Adrenal gland (tissue), 12 donors: ENCODE data around the gene DENND1C. TPM values are rescaled to one million over a fixed set of nuclear protein-coding genes. Genes with fewer than 3 reads are reported as not detected.

Experiments used
- DNase-seq, 7 donors: peaks; one replicate each; pipeline ENCODE4 v3.0.0-alpha.2; 2019 to 2020
- H3K27ac ChIP-seq, 5 donors: fragments of 200-600 bp; sonication (generic) in 4 of 5; 1 replicate in 3 of 5; 2 replicates in 2 of 5; pipeline versions ENCODE4 v1.5.1 to v1.8.0; 2016 to 2020; ENCODE audit warnings: mild to moderate bottlenecking in 1 of 5
- H3K27me3 ChIP-seq: fragments of 200-600 bp; 2 replicates; pipeline ENCODE4 v1.8.0; 2021
- H3K36me3 ChIP-seq, 2 donors: fragments of 200-600 bp; replicated peaks in 1 of 2; 1 replicate in 1 of 2; 2 replicates in 1 of 2; pipeline versions ENCODE4 v1.5.1 to v1.8.0; 2018 to 2022
- H3K4me1 ChIP-seq, 2 donors: fragments of 200-600 bp; replicated peaks in 1 of 2; 1 replicate in 1 of 2; 2 replicates in 1 of 2; pipeline versions ENCODE4 v1.5.1 to v1.8.0; 2018 to 2021
- H3K4me3 ChIP-seq, 4 donors: fragments of 200-600 bp; sonication (generic) in 3 of 4; one replicate each; pipeline ENCODE4 v1.5.1; 2016 to 2018
- H3K9me3 ChIP-seq, 3 donors: fragments of 200-600 bp; sonication (generic) in 1 of 3; replicated peaks in 1 of 3; 1 replicate in 2 of 3; 2 replicates in 1 of 3; pipeline versions ENCODE4 v1.5.1 to v1.8.0; 2016 to 2021
- CTCF ChIP-seq, 6 experiments: fragments of 450-650 bp in 4 of 6; fragments of 200-600 bp in 2 of 6; sonication (generic) in 1 of 6; IDR thresholded peaks; 1 replicate in 5 of 6; 2 replicates in 1 of 6; pipeline versions ENCODE4 v1.5.1 to v1.8.0; 2016 to 2021; ENCODE audit warnings: antibody characterized with exemption in 6 of 6, mild to moderate bottlenecking in 2 of 6, moderate library complexity in 1 of 6
- POLR2A ChIP-seq, 2 donors: fragments of 450-650 bp; IDR thresholded peaks; one replicate each; pipeline ENCODE4 v1.6.1; 2017; ENCODE audit warnings: antibody characterized with exemption in 2 of 2, mild to moderate bottlenecking in 2 of 2, moderate library complexity in 1 of 2
- WGBS, 4 donors: extraction: QIAGEN DNeasy Blood & Tissue Kit in 2 of 4; methylation state at CpG; one replicate each; pipeline versions ENCODE4 v1.1.5 to v1.1.7; 2013 to 2017; 5-methylcytosine and 5-hydroxymethylcytosine counted together
- intact Hi-C, 2 donors: fragments of 100-400 bp; cut with DNase I; formaldehyde crosslinking; loops; one replicate each; pipeline versions ENCODE4 v1.14.1 to v1.15.0; 2022 to 2023
- polyA plus RNA-seq, 3 donors: library from polyadenylated mRNA; stranded (reverse); fragments of 200-250 nt in 2 of 3; fragments of 350-450 nt in 1 of 3; fragmentation: Illumina TruSeq in 1 of 3; extraction: RNeasy Lipid Tissue Mini Kit (QIAGEN cat#74804) in 1 of 3; gene quantifications; one replicate each; pipeline ENCODE4 v1.2.3, GENCODE V29; 2013 to 2014
- total RNA-seq, 9 donors: library from RNA; depleted of rRNA in 4 of 9; stranded (reverse); fragments of >200 nt in 4 of 9; fragments of 120-200 nt in 1 of 9; fragmentation: NEBNext Ultra II Directional in 1 of 9; extraction: Animal tissue kit (Norgen Biotek cat#: 25700) in 1 of 9; gene quantifications; one replicate each; pipeline versions ENCODE4 v1.1.0 to v1.2.4, GENCODE V29; 2013 to 2023
- donor health status: healthy with polysubstance abuse.
- donor health status: Bipolar disorder and iron deficiency.
- donor health status: DM: yes; HTN: yes; CAD: no.
- donor health status: DM: no; HTN: no; CAD: no.
- donor health status: DM: no; HTN: no; CAD: no.
- donor health status: DM: yes; HTN: yes; CAD: no.

DENND1C gene
- total and polyA plus RNA-seq, 12 donors = 0.66 to 12.1 (median 4.4) TPM

- intact Hi-C loops = loop anchor here (5.0 kb wide), 2 partner anchors 116 to 346 kb away; no protein-coding TSS in a partner anchor
These were observed 35.2 kb upstream of the DENND1C start for GRCh38 chr19:6516659-6517291.

GRCh38 chr19:6516018-6516658, 34.6 kb upstream of the DENND1C start:
- no peaks in the 10 kb centered on the region for H3K27me3 ChIP-seq
- no peaks in the 10 kb centered on the region for H3K9me3 ChIP-seq
- DNase-seq = peak; percentile 94 to 99 (median 98)
- no peaks in the 10 kb centered on the region for H3K36me3 ChIP-seq
- H3K27ac ChIP-seq = peak overlapping the region; percentile 10 to 93 (median 75)
- intact Hi-C loops = loop anchor here (5.0 kb wide), 2 partner anchors 116 to 346 kb away; no protein-coding TSS in a partner anchor
- TF ChIP-seq POLR2A (IDR thresholded peaks at IDR 0.05) (peak in 1 of 2 donors; percentile 73), CTCF (IDR thresholded peaks at IDR 0.05) (no peak)
- peak overlapping the region in 2 of 4 donors; percentile 38 to 65 for H3K4me3 ChIP-seq
- WGBS, 4 donors = 1 to 2% (median 2%) methylated on average over 17 to 26 of the region's 26 CpGs
- H3K4me1 ChIP-seq = peaks cover 7 to 13% of the 10 kb centered on the region in 2 donors

More at GRCh38 chr19:6516659-6517291, 35.2 kb upstream of the DENND1C start:
- H3K36me3 ChIP-seq = no peaks in the 10 kb centered on the region
- H3K4me3 ChIP-seq = peak overlapping the region in 2 of 4 donors; percentile 38 to 65
- 0 to 2% (median 1%) methylated on average over 18 to 38 of the region's 38 CpGs; no CpG with 5 or more reads in 1 of the 4 donors for WGBS, 4 donors
- DNase-seq = peak; percentile 90 to 95 (median 93)
- peaks cover 7 to 12% of the 10 kb centered on the region in 2 donors for H3K4me1 ChIP-seq
- H3K9me3 ChIP-seq = no peaks in the 10 kb centered on the region
- TF ChIP-seq CTCF (IDR thresholded peaks at IDR 0.05) (peak; percentile 92 to 97 (median 96)), POLR2A (IDR thresholded peaks at IDR 0.05) (no peak)
- peak overlapping the region; percentile 10 to 93 (median 75) for H3K27ac ChIP-seq
- H3K27me3 ChIP-seq = no peaks in the 10 kb centered on the region

GRCh38 chr19:6514926-6515544, 33.4 kb upstream of the DENND1C start:
- intact Hi-C loops = loop anchor here (5.0 kb wide), 2 partner anchors 117 to 347 kb away; no protein-coding TSS in a partner anchor
- TF ChIP-seq POLR2A (IDR thresholded peaks at IDR 0.05) = no peak
- TF ChIP-seq CTCF (IDR thresholded peaks at IDR 0.05) = no peak
- WGBS, 4 donors = 87 to 92% (median 89%) methylated on average over 9 to 15 of the region's 15 CpGs

GRCh38 chr19:6514089-6514488, 32.5 kb upstream of the DENND1C start:
- Histone ChIP-seq H3K27me3 (no peaks in the 10 kb centered on the region), H3K27ac (no peak overlapping the region), H3K36me3 (no peaks in the 10 kb centered on the region), H3K4me3 (no peak overlapping the region), H3K4me1 (peaks cover 10 to 20% of the 10 kb centered on the region in 2 donors), H3K9me3 (no peaks in the 10 kb centered on the region)
- DNase-seq = no peak
- no peak for TF ChIP-seq POLR2A (IDR thresholded peaks at IDR 0.05)
- no peak for TF ChIP-seq CTCF (IDR thresholded peaks at IDR 0.05)
- 67 to 81% (median 77%) methylated on average over 9 of the region's 9 CpGs for WGBS, 4 donors
- intact Hi-C loops = no loop called here

More at GRCh38 chr19:6514926-6515544, 33.4 kb upstream of the DENND1C start:
- Histone ChIP-seq H3K36me3 (no peaks in the 10 kb centered on the region), H3K27me3 (no peaks in the 10 kb centered on the region), H3K4me1 (peaks cover 13 to 24% of the 10 kb centered on the region in 2 donors), H3K4me3 (no peak overlapping the region), H3K27ac (no peak overlapping the region), H3K9me3 (no peaks in the 10 kb centered on the region)
- DNase-seq = peak in 1 of 7 donors; percentile 30
